ENCODE measurements around the gene ASB7. TPM values are rescaled to one million over a fixed set of nuclear protein-coding genes. Genes with fewer than 3 reads are reported as not detected.

Gene ASB7
- total and polyA plus RNA-seq, 10 donors = 3.4 to 27.1 (median 16.2) TPM

DNA sequence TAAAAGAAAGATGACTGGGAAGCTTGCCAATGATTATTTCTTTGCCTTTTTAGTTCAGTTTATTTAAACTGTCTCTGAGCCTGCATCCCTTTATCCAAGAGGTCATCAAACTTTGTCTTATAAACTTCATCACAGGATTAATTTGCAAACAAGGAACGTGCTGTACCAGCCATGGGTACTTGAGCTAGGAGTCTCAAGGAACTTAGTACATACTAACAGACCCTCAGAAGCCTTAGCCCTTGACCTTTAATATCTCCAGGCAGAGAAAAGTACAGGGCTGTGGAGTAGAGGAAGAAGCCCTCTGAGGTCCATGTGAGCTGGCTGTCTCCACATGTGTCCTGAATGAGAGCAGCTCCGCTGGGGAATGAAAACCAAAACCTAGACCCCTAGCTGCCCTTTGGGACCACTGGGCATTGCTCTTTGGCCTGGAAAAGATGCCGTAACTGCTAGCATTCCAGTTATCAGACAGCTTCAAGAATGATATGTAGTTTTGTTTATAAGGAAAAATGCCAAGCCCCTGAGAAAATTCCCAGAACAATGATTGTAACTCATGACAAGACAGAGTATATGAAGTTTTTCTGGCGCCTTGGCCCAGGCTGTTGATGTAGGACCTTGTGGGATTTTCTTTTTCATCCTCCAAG, 92.1 kb downstream of the ASB7 start:
- peaks cover 0 to 5% (median 0%) of the 10 kb centered on the region in 6 donors for H3K4me1 ChIP-seq
- peak overlapping the region in 5 of 8 donors; percentile 5 to 63 (median 56) for H3K27ac ChIP-seq
- DNase-seq = no peak
- H3K4me3 ChIP-seq = no peak overlapping the region
- 57 to 83% (median 66%) methylated on average over 4 of the region's 4 CpGs for WGBS, 5 donors
- intact Hi-C loops (cut with DNase I; ENCODE audit: low total_unique reads) = no loop called here
- peaks cover 0 to 5% (median 0%) of the 10 kb centered on the region in 7 donors for H3K27me3 ChIP-seq (replicated peaks in 1 of 7)
- no peaks in the 10 kb centered on the region for H3K36me3 ChIP-seq
- peaks cover 0 to 7% (median 0%) of the 10 kb centered on the region in 8 donors for H3K9me3 ChIP-seq
- TF ChIP-seq, protein P1, sequence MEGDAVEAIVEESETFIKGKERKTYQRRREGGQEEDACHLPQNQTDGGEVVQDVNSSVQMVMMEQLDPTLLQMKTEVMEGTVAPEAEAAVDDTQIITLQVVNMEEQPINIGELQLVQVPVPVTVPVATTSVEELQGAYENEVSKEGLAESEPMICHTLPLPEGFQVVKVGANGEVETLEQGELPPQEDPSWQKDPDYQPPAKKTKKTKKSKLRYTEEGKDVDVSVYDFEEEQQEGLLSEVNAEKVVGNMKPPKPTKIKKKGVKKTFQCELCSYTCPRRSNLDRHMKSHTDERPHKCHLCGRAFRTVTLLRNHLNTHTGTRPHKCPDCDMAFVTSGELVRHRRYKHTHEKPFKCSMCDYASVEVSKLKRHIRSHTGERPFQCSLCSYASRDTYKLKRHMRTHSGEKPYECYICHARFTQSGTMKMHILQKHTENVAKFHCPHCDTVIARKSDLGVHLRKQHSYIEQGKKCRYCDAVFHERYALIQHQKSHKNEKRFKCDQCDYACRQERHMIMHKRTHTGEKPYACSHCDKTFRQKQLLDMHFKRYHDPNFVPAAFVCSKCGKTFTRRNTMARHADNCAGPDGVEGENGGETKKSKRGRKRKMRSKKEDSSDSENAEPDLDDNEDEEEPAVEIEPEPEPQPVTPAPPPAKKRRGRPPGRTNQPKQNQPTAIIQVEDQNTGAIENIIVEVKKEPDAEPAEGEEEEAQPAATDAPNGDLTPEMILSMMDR (IDR thresholded peaks at IDR 0.05 in 8 of 11, conservative IDR thresholded peaks at IDR 0.05 in 3 of 11) = no peak
- TF ChIP-seq POLR2AphosphoS5 (IDR thresholded peaks at IDR 0.05) (no peak), POLR2A (IDR thresholded peaks at IDR 0.05) (no peak)

DNA sequence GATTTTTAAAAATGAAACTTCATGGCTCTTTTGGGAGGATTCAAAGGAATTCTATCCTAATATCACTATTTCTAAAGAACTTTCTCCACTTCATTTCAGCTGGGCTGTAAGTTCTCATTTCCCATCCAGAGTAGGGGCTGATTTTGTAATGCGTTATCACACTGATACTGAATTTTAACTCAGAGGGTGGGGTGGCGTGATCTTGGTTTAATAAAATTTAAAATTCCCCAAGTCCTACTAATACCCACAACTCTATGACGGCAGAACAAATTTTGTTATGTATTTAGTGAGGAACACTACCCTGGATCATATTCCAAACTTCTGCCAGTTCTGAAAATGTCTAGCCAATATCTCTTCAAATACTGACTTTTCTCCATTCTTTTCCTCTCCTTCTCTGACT, 92.7 kb downstream of the ASB7 start:
- intact Hi-C loops (cut with DNase I; ENCODE audit: low total_unique reads) = no loop called here
- TF ChIP-seq, protein P1 (IDR thresholded peaks at IDR 0.05 in 8 of 11, conservative IDR thresholded peaks at IDR 0.05 in 3 of 11) = no peak
- TF ChIP-seq POLR2AphosphoS5 (IDR thresholded peaks at IDR 0.05) (no peak), POLR2A (IDR thresholded peaks at IDR 0.05) (no peak)
- H3K4me3 ChIP-seq = no peak overlapping the region
- WGBS, 5 donors = 85 to 93% (median 92%) methylated on average over 3 of the region's 3 CpGs
- peaks cover 0 to 7% (median 0%) of the 10 kb centered on the region in 8 donors for H3K9me3 ChIP-seq
- no peak for DNase-seq
- H3K4me1 ChIP-seq = peaks cover 0 to 5% (median 0%) of the 10 kb centered on the region in 6 donors
- no peaks in the 10 kb centered on the region for H3K36me3 ChIP-seq
- H3K27ac ChIP-seq = peak overlapping the region in 5 of 8 donors; percentile 5 to 63 (median 56)
- peaks cover 0 to 5% (median 0%) of the 10 kb centered on the region in 7 donors for H3K27me3 ChIP-seq (replicated peaks in 1 of 7)

DNA sequence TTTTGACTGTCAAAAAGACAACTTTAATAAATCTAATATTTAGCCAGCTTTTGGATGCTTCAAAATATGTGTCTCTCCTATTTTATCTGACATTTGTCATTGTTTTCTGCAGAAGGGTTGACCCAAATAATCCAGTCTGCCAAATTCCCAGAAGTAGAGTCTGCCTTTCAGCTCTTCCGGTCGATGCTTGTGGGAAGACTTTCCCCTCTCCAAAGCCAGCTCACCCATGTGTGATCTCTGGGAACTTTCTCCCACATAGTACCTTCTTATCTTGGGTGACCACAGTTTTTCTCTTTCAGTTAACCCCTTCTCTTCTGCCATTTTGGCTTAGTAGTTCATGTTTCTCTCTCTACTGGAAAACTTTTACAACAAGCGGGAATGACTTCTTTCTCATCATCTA, 94.1 kb downstream of the ASB7 start:
- peak overlapping the region in 4 of 8 donors; percentile 22 to 57 (median 48) for H3K27ac ChIP-seq
- H3K27me3 ChIP-seq (replicated peaks in 1 of 7) = peaks cover 0 to 8% (median 0%) of the 10 kb centered on the region in 7 donors
- H3K9me3 ChIP-seq = peaks cover 0 to 7% (median 0%) of the 10 kb centered on the region in 8 donors
- WGBS, 5 donors = 79 to 85% (median 83%) methylated on average over 3 of the region's 3 CpGs
- H3K4me3 ChIP-seq = no peak overlapping the region
- intact Hi-C loops (cut with DNase I; ENCODE audit: low total_unique reads) = no loop called here
- peaks cover 0 to 5% (median 0%) of the 10 kb centered on the region in 6 donors for H3K4me1 ChIP-seq
- H3K36me3 ChIP-seq = no peaks in the 10 kb centered on the region
- no peak for TF ChIP-seq POLR2AphosphoS5 (IDR thresholded peaks at IDR 0.05)
- no peak for TF ChIP-seq POLR2A (IDR thresholded peaks at IDR 0.05)
- TF ChIP-seq, protein P1 (IDR thresholded peaks at IDR 0.05 in 8 of 11, conservative IDR thresholded peaks at IDR 0.05 in 3 of 11) = no peak
- no peak for DNase-seq

Small RNA genes within 50 kb of the gene (small RNA-seq; reads per million reads assigned to genes)
- 0 reads per million in 4 donors for gene RF00019
- 0 reads per million in 4 donors for gene RNU6-181P

Other genes with a start within 250 kb of the ASB7 start
- gene CERS3, start 73.6 kb upstream of the ASB7 start, total RNA-seq = under 1 TPM in 3 of 7 donors, not detected in 4; 0.37 to 0.41 (median 0.40) TPM
- gene CERS3, start 73.6 kb upstream of the ASB7 start, polyA plus RNA-seq = under 1 TPM; 0.04 to 0.09 (median 0.06) TPM
- 10 to 100 TPM; 25.7 to 71.1 (median 30.6) TPM for gene LINS1, start 405 bp upstream of the ASB7 start, total RNA-seq
- gene LINS1, start 405 bp upstream of the ASB7 start, polyA plus RNA-seq = 10 to 100 TPM in 1 of 3 donors, 1 to 10 TPM in 2; 7.7 to 14.5 (median 9.3) TPM